Transverse colon (tissue), 4 donors: Measurements from ENCODE around the gene SOX4.

Experiments
- EP300 ChIP-seq: sonication (generic); formaldehyde crosslinking; IDR thresholded peaks from one replicate; pipeline ENCODE4 v1.6.1; 2017; ENCODE audit warnings: antibody characterized with exemption, low read depth
- POLR2A ChIP-seq: fragments of 450-650 bp; IDR thresholded peaks from one replicate; pipeline ENCODE4 v1.6.1; 2016; ENCODE audit warnings: antibody characterized with exemption, mild to moderate bottlenecking, moderate library complexity
- POLR2AphosphoS5 ChIP-seq, 3 donors: sonication (generic); formaldehyde crosslinking; IDR thresholded peaks; one replicate each; pipeline ENCODE4 v1.6.1; 2016; ENCODE audit warnings: antibody characterized with exemption in 3 of 3
- TF ChIP-seq, protein P1 (sequence below), 5 experiments: fragments of 200-600 bp in 3 of 5; fragments of 450-650 bp in 2 of 5; sonication (generic) in 3 of 5; IDR thresholded peaks; 1 replicate in 2 of 5; 2 replicates in 3 of 5; pipeline ENCODE4 v1.5.1; 2016 to 2017; ENCODE audit warnings: antibody characterized with exemption in 5 of 5, inconsistent platforms in 3 of 5, mild to moderate bottlenecking in 2 of 5, moderate library complexity in 1 of 5

DNA sequence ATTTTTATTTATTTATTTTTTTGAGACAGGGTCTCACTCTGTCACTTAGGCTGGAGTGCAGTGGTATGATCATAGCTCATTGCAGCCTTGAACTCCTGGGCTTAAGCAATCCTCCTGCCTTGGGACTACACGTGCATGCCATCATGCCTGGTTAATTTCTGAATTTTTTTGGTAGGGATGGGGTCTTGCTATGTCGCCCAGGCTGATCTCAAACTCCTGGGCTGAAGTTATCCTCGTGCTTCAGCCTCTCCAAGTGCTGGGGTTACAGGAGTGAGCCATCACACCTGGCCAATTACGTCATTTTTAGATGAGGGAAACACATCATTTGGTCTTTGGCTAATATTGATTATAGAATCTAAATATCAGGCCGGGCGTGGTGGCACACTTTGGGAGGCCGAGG lies 32.1 kb downstream of the SOX4 start:
- TF ChIP-seq, protein P1, sequence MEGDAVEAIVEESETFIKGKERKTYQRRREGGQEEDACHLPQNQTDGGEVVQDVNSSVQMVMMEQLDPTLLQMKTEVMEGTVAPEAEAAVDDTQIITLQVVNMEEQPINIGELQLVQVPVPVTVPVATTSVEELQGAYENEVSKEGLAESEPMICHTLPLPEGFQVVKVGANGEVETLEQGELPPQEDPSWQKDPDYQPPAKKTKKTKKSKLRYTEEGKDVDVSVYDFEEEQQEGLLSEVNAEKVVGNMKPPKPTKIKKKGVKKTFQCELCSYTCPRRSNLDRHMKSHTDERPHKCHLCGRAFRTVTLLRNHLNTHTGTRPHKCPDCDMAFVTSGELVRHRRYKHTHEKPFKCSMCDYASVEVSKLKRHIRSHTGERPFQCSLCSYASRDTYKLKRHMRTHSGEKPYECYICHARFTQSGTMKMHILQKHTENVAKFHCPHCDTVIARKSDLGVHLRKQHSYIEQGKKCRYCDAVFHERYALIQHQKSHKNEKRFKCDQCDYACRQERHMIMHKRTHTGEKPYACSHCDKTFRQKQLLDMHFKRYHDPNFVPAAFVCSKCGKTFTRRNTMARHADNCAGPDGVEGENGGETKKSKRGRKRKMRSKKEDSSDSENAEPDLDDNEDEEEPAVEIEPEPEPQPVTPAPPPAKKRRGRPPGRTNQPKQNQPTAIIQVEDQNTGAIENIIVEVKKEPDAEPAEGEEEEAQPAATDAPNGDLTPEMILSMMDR (IDR thresholded peaks at IDR 0.05): no peak
- no peak for TF ChIP-seq POLR2A
- no peak for TF ChIP-seq POLR2AphosphoS5 (IDR thresholded peaks at IDR 0.05)
- no peak for TF ChIP-seq EP300
